Hematopoietic multipotent progenitor cell treated with erythropoietin and hydrocortisone succinate and interleukin-3 and kit ligand, for 6 days (in vitro differentiated cells): ENCODE data around the gene ABTB1.
A peak's percentile ranks its signal among the peaks of the same experiment; 100 is the strongest.
"Not testable (repeated sequence)": the region's sequence is repeated elsewhere in the genome, so short reads cannot be mapped to it uniquely, and the experiment has no call there.

Experiments
- DNase-seq: peaks from one replicate; pipeline ENCODE4 v3.0.0-alpha.2; 2015

Gene ABTB1

GRCh38 chr3:127688416-127689265, 15.9 kb downstream of the ABTB1 start:
- no peak for DNase-seq

GRCh38 chr3:127689266-127689860, 16.6 kb downstream of the ABTB1 start:
- no peak for DNase-seq

- no peak for DNase-seq
Measured at GRCh38 chr3:127690106-127690505, 17.4 kb downstream of the ABTB1 start.

GRCh38 chr3:127690823-127691452, 18.2 kb downstream of the ABTB1 start:
- DNase-seq: peak; percentile 76

- DNase-seq: no peak
Measured at GRCh38 chr3:127691489-127691888, 18.7 kb downstream of the ABTB1 start.

GRCh38 chr3:127691974-127692373, 19.2 kb downstream of the ABTB1 start:
- no peak for DNase-seq

- DNase-seq: no peak
Measured at GRCh38 chr3:127692501-127693335, 20.0 kb downstream of the ABTB1 start.

- no peak for DNase-seq
Measured at GRCh38 chr3:127693336-127693843, 20.6 kb downstream of the ABTB1 start.

GRCh38 chr3:127694467-127695215, 21.9 kb downstream of the ABTB1 start:
- DNase-seq: peak; percentile 70

- DNase-seq: peak; percentile 92
Measured at GRCh38 chr3:127697551-127698240, 24.9 kb downstream of the ABTB1 start.

GRCh38 chr3:127698286-127698685, 25.5 kb downstream of the ABTB1 start:
- no peak for DNase-seq

GRCh38 chr3:127698691-127699415, 26.1 kb downstream of the ABTB1 start:
- no peak for DNase-seq

GRCh38 chr3:127699416-127700300, 26.9 kb downstream of the ABTB1 start:
- DNase-seq: peak; percentile 26

- DNase-seq: no peak
Measured at GRCh38 chr3:127700406-127700805, 27.7 kb downstream of the ABTB1 start.

- peak; percentile 69 for DNase-seq
Measured at GRCh38 chr3:127701280-127701911, 28.6 kb downstream of the ABTB1 start.

GRCh38 chr3:127702151-127702578, 29.4 kb downstream of the ABTB1 start:
- DNase-seq: peak; percentile 96

- not testable (repeated sequence) for DNase-seq
Measured at GRCh38 chr3:127704840-127705239, 32.1 kb downstream of the ABTB1 start.

- DNase-seq: no peak
Measured at GRCh38 chr3:127706312-127706711, 33.6 kb downstream of the ABTB1 start.

- peak; percentile 77 for DNase-seq
Measured at GRCh38 chr3:127706785-127707351, 34.1 kb downstream of the ABTB1 start.
